Subcutaneous abdominal adipose tissue (tissue), 5 donors: Measurements from ENCODE around the gene ITGB5.
A peak's percentile ranks its signal among the peaks of the same experiment; 100 is the strongest.

Experiments used
- H3K27ac ChIP-seq: one replicate; pipeline ENCODE4 v1.7.0; 2013; ENCODE audit warnings: low read depth, mild to moderate bottlenecking, inconsistent platforms, low read length, moderate library complexity
- H3K27me3 ChIP-seq, 5 donors: one replicate each; pipeline ENCODE4 v1.7.0; 2013; ENCODE audit warnings: low read length in 5 of 5, inconsistent platforms in 1 of 5; ENCODE audit not compliant: control insufficient read depth in 5 of 5, insufficient read depth in 4 of 5
- H3K36me3 ChIP-seq, 5 donors: one replicate each; pipeline ENCODE4 v1.7.0; 2013; ENCODE audit warnings: low read length in 5 of 5; ENCODE audit not compliant: control insufficient read depth in 5 of 5, insufficient read depth in 5 of 5
- H3K4me1 ChIP-seq, 5 donors: one replicate each; pipeline ENCODE4 v1.7.0; 2013; ENCODE audit warnings: low read length in 5 of 5, mild to moderate bottlenecking in 3 of 5, moderate library complexity in 1 of 5; ENCODE audit not compliant: control insufficient read depth in 5 of 5, insufficient read depth in 5 of 5
- H3K4me3 ChIP-seq, 5 donors: one replicate each; pipeline ENCODE4 v1.7.0; 2013; ENCODE audit warnings: low read length in 5 of 5, low read depth in 1 of 5
- H3K9ac ChIP-seq, 5 donors: one replicate each; pipeline ENCODE4 v1.7.0; 2013; ENCODE audit warnings: low read length in 5 of 5, mild to moderate bottlenecking in 4 of 5, moderate library complexity in 3 of 5
- H3K9me3 ChIP-seq, 5 donors: one replicate each; pipeline ENCODE4 v1.7.0; 2013; ENCODE audit warnings: low read length in 5 of 5; ENCODE audit not compliant: control insufficient read depth in 5 of 5
- donor health status: healthy.
- donor health status: healthy.
- donor health status: healthy.
- donor health status: healthy.
- donor health status: healthy.

ITGB5 gene

DNA sequence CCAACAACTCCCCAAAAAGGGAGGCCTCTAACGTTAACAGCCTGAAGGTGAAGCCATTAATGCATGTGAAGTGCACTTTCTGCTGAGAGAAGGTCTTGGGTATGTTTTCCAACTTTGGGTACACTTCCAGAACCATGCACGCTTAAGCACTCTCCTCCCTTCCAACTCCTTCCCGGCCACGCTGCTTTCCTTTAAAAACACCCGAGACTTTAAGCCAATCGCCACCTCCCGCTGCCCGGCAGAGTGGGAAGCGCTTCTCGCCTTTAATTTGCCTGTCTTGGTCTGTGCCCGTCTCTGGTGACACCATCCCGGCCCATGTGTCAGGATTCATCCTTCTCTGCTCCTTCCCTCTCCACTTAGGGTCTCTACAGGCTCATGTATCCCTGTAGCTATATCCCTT is 35.3 kb downstream of the ITGB5 start:
- Histone ChIP-seq H3K27ac (peak overlapping the region; percentile 68), H3K9ac (peak overlapping the region in 3 of 5 donors; percentile 3 to 44 (median 32)), H3K27me3 (no peaks in the 10 kb centered on the region), H3K4me1 (peaks cover 2 to 41% (median 27%) of the 10 kb centered on the region in 5 donors), H3K36me3 (peaks cover 17 to 34% (median 23%) of the 10 kb centered on the region in 5 donors), H3K4me3 (peak overlapping the region in 2 of 5 donors; percentile 9), H3K9me3 (no peaks in the 10 kb centered on the region)

DNA sequence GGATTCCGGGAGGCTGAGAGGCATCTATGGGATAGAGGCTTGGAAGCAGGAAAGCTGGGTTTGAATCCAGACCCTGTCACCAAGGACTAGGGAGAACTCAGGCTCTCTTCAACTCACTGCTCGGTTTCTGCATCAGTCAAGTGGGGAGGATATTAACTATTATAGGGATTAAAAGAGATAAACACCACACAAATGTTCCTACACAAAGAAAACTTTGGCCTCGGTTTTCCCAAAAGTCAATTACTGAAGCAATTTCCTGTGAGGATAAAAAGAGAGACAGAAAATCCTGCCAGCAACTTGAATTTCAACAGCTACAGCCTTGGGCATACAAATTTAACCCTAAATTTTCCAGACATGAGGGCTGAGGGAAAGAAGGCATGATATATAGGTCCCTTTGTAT is 36.0 kb downstream of the ITGB5 start:
- Histone ChIP-seq H3K27me3 (no peaks in the 10 kb centered on the region), H3K27ac (peak overlapping the region; percentile 68), H3K9me3 (no peaks in the 10 kb centered on the region), H3K9ac (peak overlapping the region in 3 of 5 donors; percentile 14 to 46 (median 43)), H3K4me3 (no peak overlapping the region), H3K36me3 (peaks cover 15 to 38% (median 23%) of the 10 kb centered on the region in 5 donors), H3K4me1 (peaks cover 2 to 49% (median 34%) of the 10 kb centered on the region in 5 donors)

DNA sequence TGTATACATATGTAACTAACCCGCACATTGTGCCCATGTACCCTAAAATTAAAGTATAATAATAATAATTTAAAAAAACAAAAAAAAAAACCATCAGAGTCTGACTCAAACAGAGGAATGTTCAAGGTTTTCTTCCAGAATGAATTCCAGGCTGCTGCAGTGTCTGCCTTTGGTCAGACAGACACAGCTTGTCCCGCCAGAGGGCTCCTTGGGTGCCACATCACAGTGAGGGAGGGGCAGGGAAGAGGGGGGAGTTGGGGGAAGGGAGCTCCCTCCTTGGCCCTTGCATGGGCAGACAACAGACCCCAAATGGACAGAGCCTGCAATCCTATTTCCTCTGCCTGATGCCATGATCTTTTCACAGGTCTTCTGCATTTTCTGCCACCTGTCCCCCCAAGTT is 36.5 kb downstream of the ITGB5 start:
- peaks cover 15 to 36% (median 19%) of the 10 kb centered on the region in 5 donors for H3K36me3 ChIP-seq
- peaks cover 6 to 54% (median 39%) of the 10 kb centered on the region in 5 donors for H3K4me1 ChIP-seq
- no peaks in the 10 kb centered on the region for H3K27me3 ChIP-seq
- no peaks in the 10 kb centered on the region for H3K9me3 ChIP-seq
- H3K4me3 ChIP-seq, result no peak overlapping the region
- peak overlapping the region; percentile 68 for H3K27ac ChIP-seq
- H3K9ac ChIP-seq, result peak overlapping the region in 3 of 5 donors; percentile 14 to 46 (median 43)

DNA sequence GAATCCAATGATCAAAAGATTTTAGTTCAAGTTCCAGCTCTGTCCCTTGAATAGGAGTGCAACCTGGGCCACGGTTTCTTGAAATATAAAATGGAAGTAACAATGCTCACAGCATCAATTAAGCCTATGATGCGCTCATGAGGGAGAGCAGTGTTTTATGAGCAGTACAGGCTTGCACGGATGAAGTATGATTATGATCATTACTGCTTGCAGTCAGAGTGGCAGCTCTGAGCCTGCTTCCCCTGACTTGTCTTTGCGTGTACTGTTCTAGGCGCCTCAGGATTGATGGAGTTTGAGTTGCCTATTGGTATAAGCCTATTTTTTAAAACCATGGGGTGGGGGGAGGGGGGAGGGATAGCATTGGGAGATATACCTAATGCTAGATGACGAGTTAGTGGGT is 37.0 kb downstream of the ITGB5 start:
- Histone ChIP-seq H3K9ac (no peak overlapping the region), H3K4me3 (no peak overlapping the region), H3K9me3 (no peaks in the 10 kb centered on the region), H3K27ac (peak overlapping the region; percentile 39), H3K4me1 (peaks cover 9 to 58% (median 43%) of the 10 kb centered on the region in 5 donors), H3K36me3 (peaks cover 15 to 32% (median 17%) of the 10 kb centered on the region in 5 donors), H3K27me3 (no peaks in the 10 kb centered on the region)

DNA sequence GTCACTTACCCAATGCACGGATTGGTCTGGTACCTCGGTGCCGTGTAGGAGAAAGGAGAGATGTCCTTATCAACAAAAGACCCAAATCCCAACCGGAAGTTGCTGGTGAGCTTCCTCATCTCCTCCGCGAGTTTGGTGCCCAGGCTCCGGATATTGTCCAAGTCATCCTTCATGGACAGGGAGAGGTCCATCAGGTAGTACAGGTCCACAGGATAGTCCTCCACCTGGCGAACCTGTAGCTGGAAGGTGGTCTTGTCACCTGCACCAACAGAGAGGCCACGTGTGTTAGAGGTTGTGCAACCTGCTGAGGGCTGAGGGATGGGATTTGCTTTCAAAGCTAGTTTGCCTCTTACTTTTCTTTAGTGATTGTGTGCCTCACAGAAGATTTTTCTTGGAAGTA is 38.9 kb downstream of the ITGB5 start:
- Histone ChIP-seq H3K4me1 (peaks cover 11 to 76% (median 56%) of the 10 kb centered on the region in 5 donors), H3K27me3 (no peaks in the 10 kb centered on the region), H3K27ac (no peak overlapping the region), H3K36me3 (peaks cover 8 to 23% (median 15%) of the 10 kb centered on the region in 5 donors), H3K9ac (no peak overlapping the region), H3K4me3 (no peak overlapping the region), H3K9me3 (no peaks in the 10 kb centered on the region)

DNA sequence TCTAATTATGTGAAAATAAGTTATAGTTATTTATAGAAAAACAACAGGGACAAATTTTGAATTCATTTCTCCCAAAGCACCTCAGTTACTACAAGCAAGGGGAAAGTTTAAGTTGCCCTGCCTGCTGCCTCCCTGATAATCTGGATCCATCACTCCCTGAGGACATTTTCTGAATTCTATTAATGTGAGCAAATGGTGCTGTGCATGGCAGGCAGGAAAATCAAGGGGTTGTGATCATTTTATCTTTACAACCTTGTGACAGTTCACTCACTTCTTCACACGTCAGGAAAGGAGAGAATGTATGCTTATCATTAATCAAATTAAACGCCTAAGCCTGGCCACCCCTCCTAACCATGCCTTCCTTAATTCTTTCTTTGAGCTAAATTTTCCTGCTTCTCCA is 39.3 kb downstream of the ITGB5 start:
- Histone ChIP-seq H3K27ac (no peak overlapping the region), H3K9ac (no peak overlapping the region), H3K36me3 (peaks cover 8 to 23% (median 15%) of the 10 kb centered on the region in 5 donors), H3K4me3 (no peak overlapping the region), H3K4me1 (peaks cover 11 to 77% (median 56%) of the 10 kb centered on the region in 5 donors), H3K9me3 (no peaks in the 10 kb centered on the region), H3K27me3 (no peaks in the 10 kb centered on the region)

DNA sequence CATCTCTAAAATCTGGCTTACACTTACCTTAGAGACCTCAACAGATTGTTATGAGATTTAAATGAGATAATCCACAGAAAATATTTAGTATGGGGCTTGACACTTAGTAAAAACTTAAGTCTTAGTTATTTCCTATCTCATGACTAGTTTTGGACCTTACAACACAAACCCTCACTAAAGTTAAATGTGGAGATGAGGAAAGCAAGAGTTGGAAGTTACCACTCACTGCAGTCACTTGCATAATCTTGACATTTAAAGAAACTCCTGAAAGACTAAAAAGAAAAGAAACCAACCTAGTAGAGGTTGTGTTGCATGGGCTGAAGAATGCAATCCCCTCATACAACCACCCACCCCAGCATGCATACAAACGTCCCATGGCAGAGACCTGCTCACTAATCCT is 40.1 kb downstream of the ITGB5 start:
- no peak overlapping the region for H3K4me3 ChIP-seq
- no peak overlapping the region for H3K9ac ChIP-seq
- no peaks in the 10 kb centered on the region for H3K9me3 ChIP-seq
- no peaks in the 10 kb centered on the region for H3K27me3 ChIP-seq
- H3K27ac ChIP-seq, result peak overlapping the region; percentile 95
- peaks cover 11 to 72% (median 54%) of the 10 kb centered on the region in 5 donors for H3K4me1 ChIP-seq
- H3K36me3 ChIP-seq, result peaks cover 8 to 31% (median 20%) of the 10 kb centered on the region in 5 donors

DNA sequence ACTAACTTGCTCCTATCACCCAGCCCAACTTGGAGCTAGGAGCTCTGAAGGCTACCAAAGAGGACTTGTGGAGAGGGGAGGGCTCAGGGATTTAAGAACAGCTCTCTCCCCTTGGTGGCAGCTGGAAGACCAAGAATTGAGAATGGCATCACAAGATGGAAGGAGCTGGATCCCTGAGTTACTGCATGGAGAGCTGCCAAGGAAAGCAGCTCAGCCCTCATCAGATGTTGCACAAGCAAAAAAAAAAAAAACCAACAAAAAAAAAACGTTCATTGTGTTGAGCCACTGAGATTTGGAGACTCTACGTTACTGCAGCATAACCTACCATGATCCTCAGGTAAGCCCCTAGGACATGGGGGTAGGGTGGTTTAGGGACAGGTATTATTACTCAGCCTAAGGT is 41.0 kb downstream of the ITGB5 start:
- Histone ChIP-seq H3K27ac (peak overlapping the region; percentile 95), H3K4me1 (peaks cover 11 to 63% (median 45%) of the 10 kb centered on the region in 5 donors)

DNA sequence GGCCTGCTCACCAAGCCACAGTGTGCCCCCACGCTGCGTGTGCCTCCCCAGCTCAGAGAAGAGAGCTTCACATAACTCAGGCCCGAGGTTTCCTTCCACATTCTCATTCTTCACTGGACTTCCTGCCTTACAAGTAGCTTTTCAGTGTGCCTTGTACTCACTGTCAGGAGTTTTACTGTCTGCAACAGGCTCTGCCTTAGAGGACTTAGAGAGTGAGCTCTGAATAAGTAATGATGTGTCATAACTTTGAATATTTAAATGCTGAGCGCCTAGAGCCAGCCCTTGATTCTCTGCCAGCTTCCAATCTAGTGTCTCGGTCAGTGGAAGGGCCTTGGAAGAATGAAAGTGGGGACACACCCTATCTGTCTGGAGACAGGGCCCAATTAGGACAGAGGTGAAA is 41.8 kb downstream of the ITGB5 start:
- Histone ChIP-seq H3K4me3 (peak overlapping the region in 1 of 5 donors; percentile 17), H3K9me3 (no peaks in the 10 kb centered on the region), H3K27ac (peak overlapping the region; percentile 95), H3K27me3 (no peaks in the 10 kb centered on the region), H3K4me1 (peaks cover 11 to 56% (median 38%) of the 10 kb centered on the region in 5 donors), H3K9ac (peak overlapping the region in 2 of 5 donors; percentile 13 to 52), H3K36me3 (peaks cover 8 to 43% (median 32%) of the 10 kb centered on the region in 5 donors)

More for the DNA sequence above, 41.0 kb downstream of the ITGB5 start:
- no peaks in the 10 kb centered on the region for H3K27me3 ChIP-seq
- H3K9me3 ChIP-seq, result no peaks in the 10 kb centered on the region
- peaks cover 8 to 39% (median 28%) of the 10 kb centered on the region in 5 donors for H3K36me3 ChIP-seq
- H3K4me3 ChIP-seq, result no peak overlapping the region
- H3K9ac ChIP-seq, result peak overlapping the region in 2 of 5 donors; percentile 10 to 19

DNA sequence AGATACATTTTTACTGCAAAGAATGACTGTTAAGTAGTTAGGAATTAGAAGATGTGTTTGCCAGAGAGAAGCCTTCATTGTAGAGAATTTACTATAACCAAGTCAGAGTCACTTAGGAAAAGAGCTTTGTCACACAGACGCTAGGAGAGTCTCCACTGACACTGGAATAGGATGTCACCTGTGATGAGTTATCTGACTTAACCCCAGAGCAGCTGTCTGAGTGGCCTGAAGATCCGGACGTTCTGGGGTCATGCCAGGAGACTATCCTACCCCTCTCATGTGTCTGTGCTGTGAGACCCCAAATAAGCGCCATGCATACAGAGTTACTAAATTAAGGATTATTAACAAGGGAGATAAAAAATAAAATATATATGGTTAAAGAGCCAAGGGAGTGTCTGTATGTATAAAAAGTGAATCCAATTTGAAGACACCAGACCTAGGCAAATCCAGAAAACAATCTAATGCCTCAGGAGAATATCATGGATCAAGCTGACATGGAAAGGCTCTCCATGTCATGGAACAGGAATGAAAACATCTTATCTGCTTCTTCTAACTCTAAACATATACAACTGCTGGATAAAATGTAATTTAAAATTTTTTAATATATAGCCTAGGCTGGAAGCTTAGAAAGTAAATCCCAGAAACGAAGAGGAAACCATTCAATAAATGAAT is 43.5 kb downstream of the ITGB5 start:
- Histone ChIP-seq H3K36me3 (peaks cover 13 to 51% (median 36%) of the 10 kb centered on the region in 5 donors), H3K9me3 (no peaks in the 10 kb centered on the region), H3K4me3 (no peak overlapping the region), H3K27ac (peak overlapping the region; percentile 95), H3K9ac (no peak overlapping the region), H3K4me1 (peaks cover 11 to 57% (median 39%) of the 10 kb centered on the region in 5 donors), H3K27me3 (no peaks in the 10 kb centered on the region)
